GM12874 (cell line): ENCODE measurements around the gene PLXNC1.

Source experiments
- CTCF ChIP-seq: IDR thresholded peaks from 2 replicates; pipeline ENCODE4 v1.5.1; 2011; ENCODE audit warnings: low read depth, mild to moderate bottlenecking, control low read depth, low read length, moderate library complexity; ENCODE audit not compliant: insufficient read depth

Gene PLXNC1

GRCh38 chr12:94203181-94203546 lies 54.8 kb downstream of the PLXNC1 start:
- no peak for TF ChIP-seq CTCF

DNA sequence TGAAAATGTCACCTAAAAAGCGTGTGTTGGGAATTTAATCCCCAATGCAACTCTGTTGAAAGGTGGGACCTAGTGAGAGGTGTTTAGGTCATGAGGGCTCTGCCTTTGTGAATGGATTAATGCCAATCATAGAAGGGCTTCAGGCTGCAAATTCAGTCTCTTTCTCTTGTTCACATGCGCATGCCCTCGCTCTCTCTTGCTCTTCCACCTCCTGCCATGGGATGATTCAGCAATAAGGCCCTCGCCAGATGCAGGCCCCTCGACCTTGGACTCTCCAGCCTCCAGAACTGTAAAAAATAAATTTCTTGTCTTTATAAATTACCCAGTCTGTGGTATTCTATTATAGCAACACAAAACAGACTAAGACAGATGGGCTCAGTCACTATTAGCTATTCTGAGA lies 55.4 kb downstream of the PLXNC1 start:
- no peak for TF ChIP-seq CTCF

DNA sequence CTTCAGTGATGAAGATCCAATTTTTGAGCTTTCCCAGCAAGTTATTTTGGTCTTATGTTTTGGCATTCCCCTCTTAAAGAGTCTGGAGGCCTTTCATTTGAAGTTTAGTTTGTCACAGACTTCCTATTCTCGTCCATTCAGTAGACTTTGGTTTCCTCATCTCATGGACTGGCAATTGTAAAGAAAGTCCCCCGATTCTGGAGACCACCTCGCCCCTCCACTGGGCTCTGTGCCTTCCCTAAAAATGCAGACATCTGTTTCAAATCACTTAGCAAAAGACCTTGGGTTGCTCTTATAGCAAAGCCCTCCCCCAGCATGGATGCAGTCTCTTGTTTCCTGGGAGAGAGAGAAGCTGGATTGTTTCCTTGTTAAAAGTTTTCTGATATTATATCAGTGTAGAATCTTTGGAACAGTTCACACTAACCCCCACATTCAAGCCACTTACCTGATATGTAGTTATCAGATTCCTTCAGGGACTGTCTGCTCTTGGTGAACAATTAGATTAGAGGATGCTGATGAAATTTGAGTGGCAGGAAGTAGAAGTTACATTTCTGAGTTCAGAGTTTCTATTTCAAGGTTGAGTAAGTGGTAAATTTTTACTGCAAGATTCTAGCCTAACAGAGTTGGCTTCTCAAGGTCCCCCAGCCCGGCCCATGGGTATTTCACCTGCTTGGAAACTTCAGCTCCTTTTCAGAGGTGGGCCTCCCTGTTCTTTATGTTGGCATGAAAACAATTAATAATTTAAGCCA lies 56.3 kb downstream of the PLXNC1 start:
- TF ChIP-seq CTCF, result no peak

DNA sequence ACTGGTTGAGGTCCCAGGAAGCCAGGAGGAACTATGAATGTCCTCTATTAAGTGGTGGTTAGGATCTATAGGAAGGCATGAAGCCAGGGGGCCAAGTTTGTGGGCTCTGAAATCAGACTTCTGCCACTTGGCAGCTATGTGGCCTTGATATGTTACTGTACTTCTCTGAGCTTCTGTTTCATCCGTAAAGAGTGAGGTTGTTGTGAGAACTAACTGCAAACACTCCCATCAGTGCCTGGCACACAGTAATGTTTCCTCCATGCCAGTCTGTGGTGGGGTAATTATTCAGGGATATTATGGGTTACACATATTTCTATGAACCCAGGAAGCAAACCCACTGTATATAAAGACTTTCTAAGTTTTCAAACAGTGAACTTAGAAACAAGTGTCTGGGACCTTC lies 57.4 kb downstream of the PLXNC1 start:
- no peak for TF ChIP-seq CTCF

GRCh38 chr12:94206886-94207285 lies 58.5 kb downstream of the PLXNC1 start:
- no peak for TF ChIP-seq CTCF

DNA sequence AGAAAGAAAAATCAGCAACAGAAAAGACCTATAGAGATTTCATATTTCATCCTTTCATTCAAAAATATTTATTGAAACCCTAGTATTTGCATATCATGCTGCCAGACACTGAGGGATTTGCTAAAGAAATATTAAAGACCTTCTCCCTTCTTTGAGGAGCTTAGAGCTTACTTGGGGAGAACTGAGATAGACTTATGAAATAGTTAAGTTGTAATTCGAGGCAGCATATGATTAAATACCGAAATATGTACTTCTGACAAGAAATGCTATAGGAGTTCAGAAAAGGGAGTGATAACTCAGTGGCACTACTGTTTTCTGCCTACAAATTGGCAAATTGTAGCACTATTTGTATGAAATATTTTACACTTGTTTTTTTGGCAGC lies 59.1 kb downstream of the PLXNC1 start:
- TF ChIP-seq CTCF, result no peak

DNA sequence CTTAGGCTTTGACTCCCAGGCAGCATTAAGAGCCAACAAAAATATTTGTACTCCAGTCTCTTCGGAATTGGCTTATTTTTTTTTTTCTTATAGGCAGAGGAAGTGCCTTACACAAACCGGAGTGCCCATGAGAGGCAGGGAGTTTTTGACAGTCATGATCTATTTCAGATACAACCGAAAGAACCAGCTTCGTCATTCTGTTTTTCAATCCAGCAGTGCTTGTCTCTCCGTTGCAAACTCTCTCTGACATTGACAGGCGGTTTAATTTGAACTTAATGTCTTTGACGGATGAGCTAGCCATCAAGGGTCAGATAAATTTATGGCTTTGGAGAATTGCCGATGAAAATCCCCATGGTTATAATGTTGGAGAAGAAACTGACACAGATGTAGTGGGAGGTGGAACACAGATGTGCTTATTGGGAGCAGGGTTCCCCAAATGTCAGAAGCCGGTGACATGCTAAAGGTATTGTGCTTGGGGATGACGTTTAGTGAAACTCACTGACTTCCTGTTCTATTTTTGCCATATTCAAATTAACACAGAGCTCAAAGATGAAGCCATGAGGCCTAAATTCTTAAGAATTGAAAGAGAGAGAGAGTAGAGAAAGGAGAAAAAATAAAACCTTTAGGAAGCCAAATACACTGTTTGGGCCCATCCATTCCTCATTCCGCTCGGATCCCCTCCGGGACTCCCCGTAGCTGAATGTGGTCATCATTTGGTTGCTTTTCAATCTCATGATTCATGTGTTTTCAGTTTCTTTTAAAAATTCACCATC lies 59.7 kb downstream of the PLXNC1 start:
- no peak for TF ChIP-seq CTCF
